ENCODE data around the gene SEPTIN12. TPM values are rescaled to one million over a fixed set of nuclear protein-coding genes. Genes with fewer than 3 reads are reported as not detected.

SEPTIN12 gene
- total and polyA plus RNA-seq, 11 donors, result 0.32 TPM; not detected in 10

DNA sequence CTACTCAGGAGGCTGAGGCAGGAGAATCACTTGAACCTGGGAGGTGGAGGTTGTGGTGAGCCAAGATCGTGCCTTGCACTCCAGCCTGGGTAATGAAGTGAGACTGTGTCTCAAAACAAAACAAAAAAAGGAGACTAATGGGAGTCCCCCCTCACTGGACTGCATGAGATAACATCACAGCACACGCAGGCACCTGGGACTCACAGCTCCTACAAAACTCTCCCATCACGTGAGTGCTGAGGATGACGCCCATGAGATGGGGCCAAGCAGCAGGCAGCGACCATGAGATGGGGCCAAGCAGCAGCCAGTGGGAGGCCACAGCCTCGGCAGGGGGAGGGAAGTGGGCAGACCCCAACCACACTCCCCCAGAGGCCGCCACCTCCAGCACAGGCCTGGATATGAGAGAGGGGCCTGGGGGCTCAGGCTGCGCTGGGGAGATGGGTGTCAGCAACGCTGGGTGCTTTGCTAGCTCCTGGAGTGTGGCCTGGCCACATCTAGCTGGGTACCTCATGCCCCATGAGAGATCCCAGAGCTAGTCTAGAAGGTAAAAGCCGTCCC, 38.4 kb downstream of the SEPTIN12 start:
- DNase-seq (peak in 1 of 5 donors; percentile 21), ATAC-seq (no peak)
- TF ChIP-seq, protein P1, sequence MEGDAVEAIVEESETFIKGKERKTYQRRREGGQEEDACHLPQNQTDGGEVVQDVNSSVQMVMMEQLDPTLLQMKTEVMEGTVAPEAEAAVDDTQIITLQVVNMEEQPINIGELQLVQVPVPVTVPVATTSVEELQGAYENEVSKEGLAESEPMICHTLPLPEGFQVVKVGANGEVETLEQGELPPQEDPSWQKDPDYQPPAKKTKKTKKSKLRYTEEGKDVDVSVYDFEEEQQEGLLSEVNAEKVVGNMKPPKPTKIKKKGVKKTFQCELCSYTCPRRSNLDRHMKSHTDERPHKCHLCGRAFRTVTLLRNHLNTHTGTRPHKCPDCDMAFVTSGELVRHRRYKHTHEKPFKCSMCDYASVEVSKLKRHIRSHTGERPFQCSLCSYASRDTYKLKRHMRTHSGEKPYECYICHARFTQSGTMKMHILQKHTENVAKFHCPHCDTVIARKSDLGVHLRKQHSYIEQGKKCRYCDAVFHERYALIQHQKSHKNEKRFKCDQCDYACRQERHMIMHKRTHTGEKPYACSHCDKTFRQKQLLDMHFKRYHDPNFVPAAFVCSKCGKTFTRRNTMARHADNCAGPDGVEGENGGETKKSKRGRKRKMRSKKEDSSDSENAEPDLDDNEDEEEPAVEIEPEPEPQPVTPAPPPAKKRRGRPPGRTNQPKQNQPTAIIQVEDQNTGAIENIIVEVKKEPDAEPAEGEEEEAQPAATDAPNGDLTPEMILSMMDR (IDR thresholded peaks at IDR 0.05), result no peak
- no peak for TF ChIP-seq POLR2A (IDR thresholded peaks at IDR 0.05)
- H3K36me3 ChIP-seq, result peaks cover 0 to 57% (median 52%) of the 10 kb centered on the region in 9 donors
- 89 to 94% (median 90%) methylated on average over 10 of the region's 10 CpGs for WGBS, 4 donors
- peaks cover 0 to 2% (median 0%) of the 10 kb centered on the region in 12 donors for H3K9me3 ChIP-seq
- H3K4me3 ChIP-seq, result no peak overlapping the region
- intact Hi-C loops (cut with DNase I), result no loop called here
- no peak overlapping the region for H3K27ac ChIP-seq
- no peaks in the 10 kb centered on the region for H3K27me3 ChIP-seq
- H3K4me1 ChIP-seq, result peaks cover 0 to 15% (median 0%) of the 10 kb centered on the region in 12 donors

DNA sequence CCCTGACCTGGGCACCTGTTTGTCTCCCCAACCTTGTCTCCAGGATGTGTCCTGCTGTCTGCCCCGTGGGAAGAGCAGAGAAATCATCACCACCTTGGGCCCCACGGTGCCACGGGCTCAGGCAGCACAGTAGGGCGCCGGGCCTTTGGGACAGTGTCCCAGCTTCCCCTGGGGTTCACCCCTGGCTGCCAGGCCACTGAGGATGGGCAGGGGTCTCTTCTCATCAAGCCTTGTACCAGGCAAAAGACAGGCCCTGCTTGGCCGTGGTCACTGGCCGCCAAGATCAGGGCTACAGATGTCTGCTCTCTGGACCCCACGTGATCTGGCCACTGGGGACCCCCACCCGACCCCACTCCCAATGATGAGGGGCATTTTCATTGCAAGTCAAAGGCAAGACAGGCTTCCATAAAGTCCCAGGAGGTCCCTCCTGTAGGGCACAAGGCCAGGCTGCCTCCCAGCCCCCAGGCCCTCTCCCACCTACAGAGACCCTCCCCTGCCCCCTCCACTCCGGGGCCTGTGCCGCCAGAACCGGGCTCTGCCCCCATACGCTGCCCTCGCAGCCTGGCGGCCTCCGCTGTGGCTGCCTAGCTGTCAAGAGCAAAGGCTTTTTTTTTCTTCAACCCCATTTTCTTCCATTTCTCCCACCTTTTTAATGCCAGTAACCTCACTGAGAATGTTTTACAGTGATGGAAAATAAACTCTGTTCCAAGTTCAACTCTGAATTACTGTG, 39.3 kb downstream of the SEPTIN12 start:
- intact Hi-C loops (cut with DNase I), result no loop called here
- ATAC-seq (no peak), DNase-seq (peak in 1 of 5 donors; percentile 29)
- H3K36me3 ChIP-seq, result peaks cover 0 to 48% (median 44%) of the 10 kb centered on the region in 9 donors
- TF ChIP-seq, protein P1 (IDR thresholded peaks at IDR 0.05), result no peak
- TF ChIP-seq POLR2A (IDR thresholded peaks at IDR 0.05), result no peak
- WGBS, 4 donors, result 85 to 93% (median 91%) methylated on average over 14 to 16 of the region's 16 CpGs
- H3K27me3 ChIP-seq, result no peaks in the 10 kb centered on the region
- H3K27ac ChIP-seq, result no peak overlapping the region
- no peaks in the 10 kb centered on the region for H3K9me3 ChIP-seq
- H3K4me3 ChIP-seq, result no peak overlapping the region
- peaks cover 0 to 15% (median 0%) of the 10 kb centered on the region in 12 donors for H3K4me1 ChIP-seq

DNA sequence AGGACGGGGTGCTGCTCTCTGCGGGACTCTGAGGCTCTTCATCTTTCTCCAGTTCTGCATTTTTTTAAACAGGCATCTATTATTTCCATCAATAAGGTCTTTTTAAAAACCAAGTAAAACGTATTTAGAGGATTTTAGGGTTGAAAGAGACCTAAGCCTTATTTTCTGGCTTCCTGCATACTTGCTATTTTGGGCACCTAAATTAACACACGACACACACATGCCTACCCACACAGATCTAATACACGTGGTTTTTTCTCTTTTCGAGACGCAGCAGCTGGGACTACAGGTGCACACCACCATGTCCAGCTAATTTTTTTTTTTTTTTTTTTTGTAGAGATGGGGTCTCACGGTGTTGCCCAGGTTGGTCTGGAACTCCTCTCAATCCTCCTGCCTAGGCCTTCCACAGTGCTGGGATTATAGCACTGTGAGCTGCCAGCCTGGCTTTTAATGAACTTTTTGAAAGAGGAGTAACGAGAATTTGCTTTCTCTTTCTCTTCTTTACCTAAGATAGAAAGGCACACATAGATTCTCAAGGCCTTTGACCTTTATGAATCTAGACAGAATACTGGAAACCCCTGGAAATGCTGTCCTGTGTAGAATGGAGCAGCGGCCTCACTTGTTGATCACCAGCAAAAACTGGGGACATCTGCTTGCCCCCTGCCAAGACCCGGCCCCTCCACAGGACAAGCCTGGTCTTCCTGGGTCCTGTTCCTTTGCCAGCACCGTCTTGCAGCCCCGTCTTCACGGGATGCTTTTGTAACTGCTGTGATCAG, 40.1 kb downstream of the SEPTIN12 start:
- Histone ChIP-seq H3K27ac (no peak overlapping the region), H3K9me3 (no peaks in the 10 kb centered on the region), H3K4me1 (peaks cover 0 to 15% (median 3%) of the 10 kb centered on the region in 12 donors), H3K27me3 (no peaks in the 10 kb centered on the region), H3K36me3 (peaks cover 0 to 41% (median 36%) of the 10 kb centered on the region in 9 donors), H3K4me3 (no peak overlapping the region)
- DNase-seq, result no peak
- intact Hi-C loops (cut with DNase I), result no loop called here
- 82 to 85% (median 84%) methylated on average over 14 of the region's 14 CpGs for WGBS, 4 donors
- ATAC-seq, result no peak
- TF ChIP-seq, protein P1 (IDR thresholded peaks at IDR 0.05), result no peak
- no peak for TF ChIP-seq POLR2A (IDR thresholded peaks at IDR 0.05)
